ENCODE data around the gene DUXA.
"Not testable (repeated sequence)": the region's sequence is repeated elsewhere in the genome, so short reads cannot be mapped to it uniquely, and the experiment has no call there.

Gene DUXA

DNA sequence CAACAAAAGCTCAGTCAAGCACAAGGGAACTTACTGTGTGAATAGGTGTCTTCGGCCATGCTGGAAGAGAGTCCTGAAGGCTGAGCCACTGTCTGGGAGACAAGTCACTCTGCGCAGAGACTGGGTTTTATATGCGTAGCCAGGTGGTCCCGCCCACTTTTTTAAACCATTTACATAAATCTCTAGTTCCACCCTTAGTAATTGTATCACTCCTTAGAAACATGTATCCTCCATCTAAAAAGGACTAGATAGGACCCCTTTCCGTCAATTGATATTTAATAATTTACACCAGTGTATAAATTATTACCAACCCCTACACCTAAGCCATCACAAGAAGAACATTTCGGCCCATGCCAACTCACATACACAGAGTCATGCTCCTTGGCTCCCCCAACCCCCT is at the start of gene DUXA:
TSS of gene DUXA (minus strand) at position 101 of the 400 bp plus-strand sequence. CDS start at position 59, 42 bp downstream.
- no peak for DNase-seq (ENCODE audit: low read depth)

DNA sequence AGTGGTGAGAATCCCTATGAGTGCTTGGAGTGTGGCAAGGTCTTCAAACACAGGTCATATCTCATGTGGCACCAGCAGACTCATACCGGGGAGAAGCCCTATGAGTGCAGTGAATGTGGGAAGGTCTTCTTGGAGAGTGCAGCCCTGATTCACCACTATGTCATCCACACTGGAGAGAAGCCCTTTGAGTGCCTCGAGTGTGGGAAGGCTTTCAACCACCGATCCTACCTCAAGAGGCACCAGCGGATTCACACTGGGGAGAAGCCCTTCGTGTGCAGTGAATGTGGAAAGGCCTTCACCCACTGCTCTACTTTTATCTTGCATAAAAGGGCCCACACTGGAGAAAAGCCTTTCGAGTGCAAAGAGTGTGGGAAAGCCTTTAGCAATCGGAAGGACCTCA is 44.8 kb upstream of the DUXA start:
- no peak for DNase-seq (ENCODE audit: low read depth)

DNA sequence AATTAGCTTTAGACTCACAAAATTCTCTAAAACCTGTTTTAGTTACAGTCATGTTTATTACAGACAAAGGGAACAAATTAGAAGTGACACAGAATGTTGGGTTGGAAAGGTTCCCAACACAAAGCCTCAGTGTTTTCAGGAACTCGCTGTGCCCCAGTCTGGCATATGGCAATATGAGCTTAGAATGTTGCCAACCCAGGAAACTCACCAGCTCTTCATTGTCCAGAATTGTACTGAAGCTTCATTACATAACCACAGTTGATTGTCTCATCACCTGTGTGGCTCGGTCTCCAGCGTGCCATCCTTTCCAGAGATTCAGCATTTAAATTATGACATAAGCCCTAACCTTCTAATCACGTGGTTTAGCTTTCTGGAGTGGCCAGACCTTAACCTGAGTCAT is 43.1 kb upstream of the DUXA start:
- no peak for DNase-seq (ENCODE audit: low read depth)

DNA sequence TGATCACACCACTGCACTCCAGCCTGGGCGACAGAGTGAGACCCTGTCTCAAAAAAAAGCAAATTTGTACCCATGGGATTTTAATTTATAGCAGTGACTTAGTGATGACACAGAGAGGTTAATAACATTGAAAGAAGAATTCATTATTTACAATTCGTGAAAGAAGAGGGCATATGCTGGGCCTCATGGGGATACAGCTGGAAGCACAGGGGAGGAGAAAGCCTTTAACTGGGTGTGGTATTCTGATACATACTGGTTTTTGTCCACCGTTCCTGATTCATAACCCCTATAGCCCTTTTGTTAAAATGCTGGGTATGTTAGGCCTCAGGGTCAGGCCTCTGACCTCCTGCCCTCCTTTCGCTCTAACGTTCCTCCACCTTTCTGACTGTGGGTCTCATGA is 34.9 kb upstream of the DUXA start:
- no peak for DNase-seq (ENCODE audit: low read depth)

DNA sequence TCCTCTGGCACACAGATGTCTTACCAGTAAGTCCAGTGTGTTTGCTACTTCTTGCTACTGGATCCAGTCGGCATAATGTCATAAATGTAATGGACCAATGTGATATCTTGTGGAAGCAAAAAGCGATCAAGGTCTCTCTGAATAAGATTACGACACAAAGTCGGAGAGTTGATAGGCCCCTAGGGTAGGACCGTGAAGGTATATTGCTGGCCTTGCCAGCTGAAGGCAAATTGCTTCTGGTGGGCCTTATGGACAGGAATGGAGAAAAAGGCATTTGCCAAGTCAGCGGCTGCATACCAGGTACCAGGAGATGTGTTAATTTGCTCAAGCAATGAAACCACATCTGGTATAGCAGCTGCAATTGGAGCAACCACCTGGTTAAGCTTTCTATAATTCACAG is 30.6 kb upstream of the DUXA start:
- not testable (repeated sequence) for DNase-seq (ENCODE audit: low read depth)

DNA sequence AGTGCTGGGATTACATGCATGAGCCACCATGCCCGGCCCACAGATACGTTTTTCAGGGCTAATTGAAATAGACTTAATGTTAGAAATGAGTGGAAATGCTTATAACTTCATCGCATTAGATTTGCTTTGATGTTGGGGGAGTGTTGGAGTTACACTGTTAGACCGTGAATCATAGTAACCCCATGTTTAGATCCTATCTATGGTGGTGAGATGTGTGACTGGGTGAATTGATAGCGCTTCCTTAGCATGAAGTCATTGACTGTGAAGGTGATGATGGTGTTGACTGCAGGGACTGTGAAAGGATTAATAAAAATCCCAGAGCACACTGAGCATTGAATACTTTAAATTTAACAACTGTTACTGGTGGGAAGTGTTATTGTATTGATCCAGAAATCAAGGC is 25.7 kb upstream of the DUXA start:
- DNase-seq (ENCODE audit: low read depth): no peak

DNA sequence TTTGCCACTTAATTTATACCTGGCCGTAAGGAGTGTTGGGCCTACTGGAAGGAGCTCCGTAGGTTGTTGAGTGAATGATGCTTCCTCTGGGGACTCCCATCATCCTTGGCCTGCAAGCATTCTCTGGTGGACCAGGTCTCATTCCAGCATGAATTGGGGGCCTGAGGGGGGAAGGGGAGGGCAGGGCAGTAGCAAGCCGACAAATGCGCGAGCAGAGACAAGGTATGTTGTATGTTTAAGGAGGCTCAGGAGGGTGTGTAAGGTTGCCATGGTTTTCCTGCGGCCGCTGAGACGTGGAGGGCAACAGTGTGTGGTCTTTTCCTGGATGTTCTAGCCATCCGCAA is 24.8 kb upstream of the DUXA start:
- no peak for DNase-seq (ENCODE audit: low read depth)

DNA sequence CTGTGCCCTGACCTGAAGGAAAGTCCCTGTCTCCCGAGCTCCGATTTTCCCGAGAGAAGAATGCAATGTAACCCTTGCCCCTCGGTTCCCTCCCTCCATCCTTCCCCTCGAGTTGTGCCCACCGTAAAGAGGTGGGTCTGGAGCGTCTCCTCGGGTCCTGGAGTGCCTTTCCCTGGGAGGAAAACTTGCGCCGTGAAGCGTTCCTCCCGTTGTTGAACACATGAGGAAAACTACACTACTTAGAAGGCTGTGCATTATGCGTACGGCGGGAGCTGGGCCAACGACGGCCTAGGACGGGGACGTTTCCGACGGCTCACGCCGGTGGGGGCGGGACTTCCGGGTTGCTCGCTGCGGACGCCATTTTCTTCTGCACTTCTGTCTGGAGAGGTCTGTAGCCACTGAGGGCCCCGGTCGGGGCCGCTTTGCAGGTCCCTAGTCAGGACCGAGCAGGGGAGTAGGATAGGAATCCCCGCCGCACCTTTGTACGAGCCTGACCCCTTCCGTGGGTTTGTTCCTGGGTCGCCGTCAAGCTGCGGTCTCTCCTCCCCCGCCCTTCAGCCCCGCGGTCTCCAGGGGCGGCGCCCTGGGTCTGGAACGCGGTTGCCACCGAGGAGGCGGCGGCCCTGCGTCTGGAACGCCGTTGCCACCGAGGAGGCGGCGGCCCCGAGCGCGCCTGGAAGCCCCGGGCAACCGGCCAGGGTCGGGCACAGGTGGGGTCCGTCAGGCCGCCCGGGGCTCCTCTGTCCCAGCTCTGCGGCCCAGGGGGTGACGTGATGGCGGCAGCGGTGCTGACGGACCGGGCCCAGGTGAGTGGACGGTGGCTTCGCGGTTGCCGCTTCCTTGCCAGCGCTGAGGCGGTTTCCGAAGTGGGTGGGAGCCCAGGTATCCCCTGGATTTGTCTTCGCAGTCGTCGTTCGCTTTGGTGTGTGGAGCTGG is 24.1 kb upstream of the DUXA start, which contains the start of gene ZNF264:
TSS of gene ZNF264 (plus strand) at position 360 of the 936 bp plus-strand sequence. CDS start at position 774, 414 bp downstream.
- peak; percentile 85 for DNase-seq (ENCODE audit: low read depth)

DNA sequence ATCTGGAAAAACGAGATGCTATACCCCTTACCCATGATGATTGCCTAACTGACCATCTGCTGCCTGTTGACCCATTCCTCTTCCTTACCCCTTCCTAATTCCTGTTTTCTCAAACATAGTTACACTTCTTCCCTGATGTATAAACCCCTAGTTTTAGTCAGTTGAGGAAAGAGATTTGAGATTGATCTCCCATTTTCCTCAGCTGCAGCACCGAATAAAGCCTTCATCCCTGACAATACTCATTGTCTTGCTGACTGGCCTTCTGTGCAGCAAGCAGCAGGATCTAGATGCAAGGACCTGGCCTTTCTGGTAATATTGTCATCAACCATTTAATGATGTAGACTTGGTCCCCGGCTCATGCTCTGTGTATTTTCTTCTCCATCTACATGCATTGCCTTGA is 23.0 kb upstream of the DUXA start:
- no peak for DNase-seq (ENCODE audit: low read depth)

DNA sequence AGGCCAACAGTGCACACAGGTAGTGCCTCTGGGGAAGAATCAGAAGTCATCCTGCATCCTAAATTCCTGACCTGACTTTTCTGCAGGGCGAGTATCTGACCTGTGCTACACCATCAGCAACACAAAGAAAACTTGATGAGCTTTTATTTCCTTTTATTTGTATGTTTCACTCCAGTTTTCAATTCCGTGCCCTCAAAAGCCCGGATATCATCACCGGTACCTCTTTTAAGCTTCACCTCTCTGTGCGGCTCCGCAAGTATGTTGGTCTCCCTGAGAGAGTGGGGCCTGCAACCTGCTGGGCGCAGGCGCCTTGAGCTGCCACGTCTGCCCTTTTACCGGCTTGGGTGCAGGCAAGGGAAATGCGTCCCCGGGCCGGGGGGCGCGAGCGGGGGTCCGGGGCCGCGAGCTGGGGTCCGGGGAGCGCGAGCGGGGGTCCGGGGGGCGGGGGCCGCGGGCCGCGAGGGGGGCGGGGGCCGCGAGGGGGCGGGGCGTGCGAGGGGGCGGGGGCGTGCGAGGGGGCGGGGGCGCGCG is 4.3 kb upstream of the DUXA start:
- DNase-seq (ENCODE audit: low read depth): no peak

DNA sequence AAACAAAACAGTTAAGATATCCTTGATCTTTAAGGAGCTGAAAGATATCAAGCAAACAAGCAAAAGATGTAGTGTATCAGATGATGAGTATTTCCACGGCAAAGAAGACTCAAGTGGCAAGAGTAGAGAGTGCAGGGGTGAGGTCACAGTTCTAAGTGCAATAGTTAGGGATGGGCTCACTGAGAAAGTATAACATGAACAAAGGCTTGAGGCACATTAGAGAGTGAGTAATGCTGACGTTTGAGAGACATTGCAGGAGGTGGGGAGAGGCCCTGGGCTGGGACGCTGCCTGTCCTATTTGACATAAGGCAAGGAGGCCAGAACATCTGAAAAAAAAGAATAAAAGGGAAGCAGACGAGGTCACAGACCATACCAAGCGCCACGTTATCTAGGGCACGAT is 1.4 kb downstream of the DUXA start:
- DNase-seq (ENCODE audit: low read depth): no peak

DNA sequence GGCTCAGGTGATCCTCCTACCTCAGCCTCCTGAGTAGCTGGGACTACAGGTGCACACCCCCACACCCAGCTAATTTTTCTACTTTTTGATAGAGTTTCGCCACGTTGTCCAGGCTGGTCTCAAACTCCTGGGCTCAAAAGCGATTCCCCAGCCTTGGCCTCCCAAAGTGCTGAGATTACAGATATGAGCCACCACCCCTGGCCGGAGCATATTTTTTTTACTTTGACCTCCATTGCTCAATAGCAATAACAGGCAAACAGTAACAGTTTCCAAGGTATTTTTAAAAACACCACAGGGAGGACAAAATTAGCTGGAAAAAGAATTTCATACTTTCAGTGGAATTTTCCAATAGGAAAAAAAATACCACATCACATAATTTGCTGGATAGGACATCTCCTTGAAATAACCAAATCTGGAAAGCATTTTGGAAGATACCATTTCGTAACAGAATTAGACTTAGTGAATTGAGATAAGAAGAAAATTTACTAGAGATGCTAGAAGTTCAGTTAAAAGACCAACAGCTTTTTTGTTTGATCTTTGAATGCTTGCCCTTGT is 5.2 kb downstream of the DUXA start:
- no peak for DNase-seq (ENCODE audit: low read depth)

DNA sequence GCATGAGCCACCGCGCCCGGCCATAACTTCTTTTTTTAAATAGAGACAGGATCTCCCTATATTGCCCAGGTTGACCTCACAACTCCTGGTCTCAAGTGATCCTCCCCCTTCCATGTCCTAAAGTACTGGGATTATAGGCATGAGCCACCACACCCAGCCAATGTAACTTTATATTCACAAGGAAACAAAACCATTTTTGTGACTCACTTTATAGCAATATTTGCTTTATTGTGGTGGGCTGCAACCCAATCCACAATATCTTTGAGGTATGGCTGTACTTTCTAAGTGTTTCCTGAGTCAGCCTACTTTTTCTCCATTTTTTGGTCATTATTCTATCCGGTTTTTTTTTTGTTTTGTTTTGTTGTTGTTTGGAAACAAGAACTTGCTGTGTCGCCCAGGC is 14.4 kb downstream of the DUXA start:
- DNase-seq (ENCODE audit: low read depth): no peak

DNA sequence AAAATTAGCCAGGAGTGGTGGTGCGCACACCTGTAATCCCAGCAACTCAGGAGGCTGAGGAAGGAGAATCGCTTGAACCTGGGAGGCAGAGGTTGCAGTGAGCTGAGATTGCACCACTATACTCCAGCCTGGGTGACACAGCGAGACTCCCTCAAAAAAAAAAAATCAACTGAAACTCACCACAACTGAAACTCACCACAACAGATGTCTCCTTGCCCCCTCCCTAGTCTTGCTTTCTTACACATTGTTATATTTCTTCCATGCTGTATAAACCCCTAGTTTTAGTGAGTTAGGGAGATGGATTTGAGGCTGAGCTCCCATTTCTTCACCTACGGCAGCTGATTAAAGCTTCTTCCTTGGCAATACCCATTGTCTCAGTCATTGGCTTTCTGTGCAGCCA is 25.6 kb downstream of the DUXA start:
- no peak for DNase-seq (ENCODE audit: low read depth)

DNA sequence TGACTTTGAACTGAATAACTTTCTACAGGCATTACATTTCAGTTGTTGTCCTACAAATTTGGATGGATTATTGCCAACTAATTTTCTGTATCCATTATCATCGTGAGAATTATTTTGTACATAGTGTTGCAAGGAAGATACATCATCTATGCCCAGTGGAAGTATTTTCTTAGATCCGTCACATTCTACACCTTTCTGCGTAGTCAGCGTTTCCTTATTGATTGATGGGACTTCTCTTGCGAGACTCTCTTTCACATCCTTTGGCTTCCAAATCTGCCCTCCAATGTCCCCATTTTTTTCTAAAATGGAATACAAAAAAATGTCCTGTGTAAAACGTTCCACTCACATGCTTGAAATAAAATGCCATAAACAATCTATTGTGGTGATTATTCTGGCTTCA is 31.5 kb downstream of the DUXA start:
- DNase-seq (ENCODE audit: low read depth): no peak

DNA sequence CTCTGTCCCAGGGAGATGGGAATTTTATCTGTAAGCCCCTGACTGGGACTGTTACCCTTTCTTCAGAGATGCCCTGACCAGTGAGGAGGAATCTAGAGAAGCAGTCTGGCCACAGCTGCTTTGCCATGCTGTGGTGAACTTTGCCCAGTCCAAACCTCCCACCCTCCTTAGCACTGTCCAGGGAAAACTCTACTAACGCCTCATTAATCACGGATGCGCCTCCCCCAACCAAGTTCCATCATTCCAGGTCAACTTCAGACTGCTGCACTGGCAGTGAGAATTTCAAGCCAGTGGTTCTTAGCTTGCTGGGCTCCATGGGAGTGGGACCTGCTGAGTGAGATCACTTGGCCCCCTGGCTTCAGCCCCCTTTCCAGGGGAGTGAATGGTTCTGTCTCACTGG is 39.9 kb downstream of the DUXA start:
- not testable (repeated sequence) for DNase-seq (ENCODE audit: low read depth)

DNA sequence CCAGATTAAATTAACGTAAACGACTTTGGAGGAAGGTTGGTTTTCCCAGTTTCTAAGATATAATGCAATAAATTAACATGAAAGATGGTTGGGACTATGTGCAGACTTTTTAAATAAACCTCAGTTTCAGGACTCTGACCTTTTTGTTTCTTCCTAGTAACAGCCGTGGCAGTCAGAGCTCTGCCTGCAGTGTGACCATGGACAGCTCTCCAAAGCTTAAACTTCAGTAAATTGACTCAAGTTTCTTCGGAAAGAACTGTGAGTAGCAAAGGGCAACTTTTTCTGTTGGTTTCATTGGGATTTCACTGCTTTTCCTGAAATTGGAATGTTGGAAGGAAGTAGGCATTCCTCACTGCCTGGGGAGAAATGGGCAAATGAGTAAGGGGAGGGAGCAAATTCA is 43.4 kb downstream of the DUXA start:
- no peak for DNase-seq (ENCODE audit: low read depth)

DNA sequence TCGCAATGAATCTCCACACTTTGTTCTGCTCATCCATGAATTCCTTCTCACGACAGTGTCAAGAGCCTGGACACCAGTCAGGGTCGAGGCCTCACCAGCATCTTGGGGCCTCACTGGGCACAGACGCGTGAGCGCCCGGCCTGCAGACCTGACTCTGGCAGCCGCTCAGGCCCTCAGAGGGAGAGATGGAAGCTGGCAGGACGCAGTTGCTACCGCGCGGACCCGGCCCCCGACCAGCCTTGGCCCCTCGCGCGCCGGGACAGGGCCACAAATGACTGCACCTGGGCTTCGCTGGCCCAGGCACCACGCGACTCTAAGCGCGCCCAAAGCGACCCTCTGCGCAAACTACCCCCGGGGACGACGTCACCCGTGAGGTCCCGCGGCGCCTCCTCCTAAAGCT is 48.4 kb downstream of the DUXA start:
- DNase-seq (ENCODE audit: low read depth): no peak

DNA sequence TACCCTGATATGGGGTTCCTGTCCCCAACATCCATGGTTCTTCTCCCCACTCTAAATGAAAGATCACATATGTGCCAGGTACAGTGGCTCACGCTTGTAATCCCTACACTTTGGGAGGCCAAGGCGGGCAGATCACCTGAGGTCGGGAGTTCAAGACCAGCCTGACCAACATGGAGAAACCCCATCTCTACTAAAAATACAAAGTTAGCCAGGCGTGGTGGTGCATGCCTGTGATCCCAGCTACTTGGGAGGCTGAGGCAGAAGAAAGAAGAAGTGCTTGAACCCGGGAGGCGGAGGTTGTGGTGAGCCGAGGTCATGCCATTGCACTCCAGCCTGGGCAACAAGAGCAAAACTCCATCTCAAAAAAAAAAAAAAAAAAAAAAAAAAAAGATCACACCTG is 53.8 kb downstream of the DUXA start:
- not testable (repeated sequence) for DNase-seq (ENCODE audit: low read depth)

DNA sequence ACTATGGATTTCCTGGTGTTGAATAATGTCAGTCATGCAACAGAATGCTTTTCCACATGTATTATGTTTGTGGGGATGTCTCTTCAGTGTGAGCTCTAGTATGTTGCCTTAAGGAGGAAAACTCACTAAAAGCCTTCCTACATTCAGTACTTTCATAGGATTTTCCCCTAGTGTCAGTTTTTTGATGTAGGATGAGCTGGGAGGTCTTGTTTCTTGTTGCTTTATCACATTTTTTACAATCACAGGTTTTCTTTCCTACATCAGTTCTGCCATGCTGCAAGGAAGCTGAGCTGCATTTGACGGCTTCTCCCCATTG is 56.0 kb downstream of the DUXA start:
- no peak for DNase-seq (ENCODE audit: low read depth)

DNA sequence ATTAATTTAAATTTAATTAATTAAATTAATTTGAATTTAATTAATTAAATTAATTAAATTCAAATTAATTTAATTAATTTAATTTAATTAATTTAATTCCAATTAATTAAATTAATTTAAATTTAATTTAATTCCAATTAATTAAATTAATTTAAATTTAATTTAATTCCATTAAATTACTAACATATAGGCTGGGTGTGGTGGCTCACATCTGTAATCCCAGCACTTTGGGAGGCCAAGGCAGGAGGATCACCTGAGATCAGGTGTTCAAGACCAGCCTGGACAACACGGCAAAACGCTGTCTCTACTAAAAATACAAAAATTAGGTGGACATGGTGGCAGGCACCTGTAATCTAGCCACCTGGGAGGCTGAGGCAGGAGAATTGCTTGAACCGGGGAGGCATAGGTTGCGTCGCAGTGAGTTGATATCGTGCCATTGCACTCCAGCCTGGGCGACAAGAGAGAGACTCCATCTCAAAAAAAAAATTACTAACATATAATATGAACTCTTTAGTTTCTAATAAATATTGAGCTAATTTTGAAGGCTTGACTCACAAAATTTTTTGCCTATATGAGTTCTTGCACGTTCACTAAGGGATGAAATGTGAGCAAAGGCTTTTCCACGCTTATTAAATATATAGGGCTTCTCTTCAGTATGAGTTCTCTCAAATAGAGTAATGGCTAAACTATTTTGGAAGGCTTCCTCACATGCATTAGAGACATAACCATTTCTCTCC is 56.5 kb downstream of the DUXA start:
- no peak for DNase-seq (ENCODE audit: low read depth)

DNA sequence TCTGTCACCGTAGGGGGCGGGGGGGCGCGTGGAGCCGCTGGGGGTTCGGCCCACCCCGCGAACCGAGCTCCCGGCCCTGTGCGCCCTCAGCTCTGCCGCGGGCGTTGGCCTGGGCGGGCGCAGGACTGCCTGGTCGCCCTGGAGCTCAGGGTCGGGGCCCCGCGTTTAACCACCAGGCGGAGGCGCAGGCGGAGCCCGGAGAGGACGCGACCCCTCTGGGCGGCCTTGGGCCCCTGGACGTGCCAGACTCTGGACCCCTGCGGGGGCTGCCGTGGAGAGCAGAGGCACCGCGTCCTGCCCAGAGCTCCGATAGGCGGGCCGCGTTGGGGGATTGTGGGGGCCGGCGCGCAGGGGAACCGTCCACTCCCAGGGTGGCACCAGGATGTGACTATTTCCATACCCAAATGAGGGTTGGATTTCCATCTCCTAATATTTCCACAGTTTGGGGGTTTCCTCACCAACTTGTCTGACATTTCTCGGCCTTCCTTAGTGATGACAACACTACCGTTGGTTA is 60.5 kb downstream of the DUXA start:
- DNase-seq (ENCODE audit: low read depth): no peak

Data from activated T-helper 9 cell treated with anti-CD3 and anti-CD28 coated beads, Interleukin-2, amount 50 U/mL, for 16 hours (primary cell).